HL-60 (cell line): ENCODE results near the gene CORIN.

ENCODE experiments used
- DNase-seq, 2 experiments: peaks; one replicate each; pipeline ENCODE4 v3.0.0-alpha.2; 2010 to 2020; ENCODE audit warnings: low read depth in 1 of 2, low spot score in 1 of 2
- H3K27ac ChIP-seq: fragments of 250-450 bp; sonication (Bioruptor Pico); replicated peaks from 2 replicates; pipeline ENCODE4 v1.5.1; 2020; ENCODE audit warnings: mild to moderate bottlenecking, moderate library complexity
- H3K27me3 ChIP-seq: fragments of 250-450 bp; sonication (Bioruptor Pico); 2 replicates; pipeline ENCODE4 v1.5.1; 2021; ENCODE audit warnings: mild to moderate bottlenecking, moderate library complexity; ENCODE audit not compliant: insufficient read depth, poor library complexity, severe bottlenecking
- H3K4me3 ChIP-seq: replicated peaks from 2 replicates; pipeline ENCODE4 v1.5.1; 2011; ENCODE audit warnings: mild to moderate bottlenecking, control low read depth, low read length; ENCODE audit not compliant: insufficient read depth
- CTCF ChIP-seq: IDR thresholded peaks from one replicate; pipeline ENCODE4 v1.5.1; 2011; ENCODE audit warnings: low read length, control low read depth, inconsistent platforms; ENCODE audit not compliant: insufficient read depth
- GABPA ChIP-seq: IDR thresholded peaks from 2 replicates; pipeline ENCODE4 v1.6.1; 2012; ENCODE audit warnings: low read depth
- POLR2AphosphoS5 ChIP-seq: IDR thresholded peaks from 2 replicates; pipeline ENCODE4 v1.6.1; 2012; ENCODE audit warnings: low read depth
- REST ChIP-seq: IDR thresholded peaks from 2 replicates; pipeline ENCODE4 v1.6.1; 2012; ENCODE audit warnings: low read depth; ENCODE audit not compliant: insufficient replicate concordance
- SPI1 ChIP-seq: IDR thresholded peaks from 2 replicates; pipeline ENCODE4 v1.6.1; 2012; ENCODE audit warnings: low read depth, mild to moderate bottlenecking, borderline replicate concordance

CORIN gene

DNA sequence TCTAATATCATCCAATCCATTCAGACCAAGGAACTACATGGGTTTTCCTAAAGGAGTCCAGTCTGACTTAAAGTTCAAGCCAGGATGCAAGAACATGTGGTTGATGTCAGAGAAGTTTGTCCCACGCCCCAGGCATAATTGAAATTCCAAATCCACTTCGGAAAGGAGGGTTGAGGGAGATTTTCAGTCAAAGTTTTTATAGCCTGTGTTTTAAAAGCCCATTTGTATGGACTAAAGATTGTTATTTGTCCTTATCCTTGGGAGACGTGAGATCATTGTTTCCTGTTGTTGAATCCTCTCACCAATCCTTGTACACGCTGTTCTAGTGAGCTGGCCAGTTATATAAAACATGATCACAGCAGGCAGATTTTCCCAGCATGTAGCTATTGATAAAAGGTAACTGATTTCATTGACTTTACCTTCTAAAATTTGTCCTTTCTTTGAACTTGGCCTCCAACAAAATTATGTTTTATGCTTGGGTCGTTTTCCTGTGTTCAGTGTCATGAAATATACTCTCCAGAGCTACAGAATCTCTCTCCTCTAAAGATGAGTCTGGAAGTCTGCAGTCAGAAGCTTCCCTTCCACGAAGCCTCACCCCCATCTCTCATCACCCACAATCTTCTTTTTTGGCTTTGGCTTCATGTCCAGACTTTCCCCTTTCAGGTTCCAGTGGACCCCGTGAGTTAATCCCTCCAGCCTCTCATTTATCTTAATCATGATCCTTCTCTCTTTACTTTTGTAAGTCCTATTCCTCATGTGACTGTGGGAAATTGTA, 259.9 kb downstream of the CORIN start:
- Histone ChIP-seq H3K27ac (no peak overlapping the region), H3K4me3 (no peak overlapping the region), H3K27me3 (no peaks in the 10 kb centered on the region)
- TF ChIP-seq GABPA: no peak
- no peak for TF ChIP-seq REST
- no peak for TF ChIP-seq SPI1
- no peak for TF ChIP-seq CTCF
- TF ChIP-seq POLR2AphosphoS5: no peak
- no peak for DNase-seq

GRCh38 chr4:47572981-47573380, 264.9 kb downstream of the CORIN start:
- Histone ChIP-seq H3K27me3 (no peaks in the 10 kb centered on the region), H3K27ac (no peak overlapping the region), H3K4me3 (no peak overlapping the region)
- no peak for DNase-seq
- TF ChIP-seq SPI1 (no peak), CTCF (no peak), GABPA (no peak), REST (no peak), POLR2AphosphoS5 (no peak)

- DNase-seq: no peak
- Histone ChIP-seq H3K4me3 (no peak overlapping the region), H3K27me3 (no peaks in the 10 kb centered on the region), H3K27ac (no peak overlapping the region)
- TF ChIP-seq POLR2AphosphoS5 (no peak), SPI1 (no peak), CTCF (no peak), REST (no peak), GABPA (no peak)
These were observed 267.1 kb downstream of the CORIN start for GRCh38 chr4:47570816-47571215.
